ENCODE measurements around the gene SRGN. TPM values are rescaled to one million over a fixed set of nuclear protein-coding genes. Genes with fewer than 3 reads are reported as not detected.

SRGN gene
- total and polyA plus RNA-seq, 2 donors (not counting 1 experiment from before 2014, with no cell fraction given), result 83.9 to 363 TPM

- H3K9me3 ChIP-seq (ENCODE audit: control insufficient read depth, insufficient read depth, low read depth, low read length), result no peaks in the 10 kb centered on the region
- no peak overlapping the region for H3K4me3 ChIP-seq (replicated peaks in 1 of 4; ENCODE audit: control extremely low read depth in 1 of 4, insufficient read depth in 1 of 4, low read depth in 3 of 4, low read length in 4 of 4)
- no peak overlapping the region for H2AFZ ChIP-seq (ENCODE audit: low read length)
- no peaks in the 10 kb centered on the region for H3K27me3 ChIP-seq (ENCODE audit: control insufficient read depth, insufficient read depth, low read length)
- TF ChIP-seq CTCF (conservative IDR thresholded peaks at IDR 0.05 in 1 of 2, IDR thresholded peaks at IDR 0.05 in 1 of 2; ENCODE audit: low read depth in 1 of 2, low read length in 2 of 2) (no peak), EZH2 (IDR thresholded peaks at IDR 0.05; ENCODE audit: low read length, missing control alignments) (no peak)
- H3K27ac ChIP-seq (ENCODE audit: insufficient read depth, low read length), result no peak overlapping the region
- H3K9ac ChIP-seq (ENCODE audit: insufficient read depth, low read length), result no peak overlapping the region
- H3K4me2 ChIP-seq (ENCODE audit: extremely low read depth, insufficient read depth, low read length), result no peak overlapping the region
- H3K4me1 ChIP-seq (ENCODE audit: control insufficient read depth, extremely low read depth, insufficient read depth, low read length), result no peaks in the 10 kb centered on the region
- H4K20me1 ChIP-seq (ENCODE audit: control insufficient read depth, extremely low read depth, insufficient read depth, low read length), result no peaks in the 10 kb centered on the region
- no peaks in the 10 kb centered on the region for H3K36me3 ChIP-seq (ENCODE audit: control insufficient read depth, insufficient read depth, low read length)
- DNase-seq (ENCODE audit: low read depth in 2 of 2), result no peak
- H3K79me2 ChIP-seq (ENCODE audit: control insufficient read depth, insufficient read depth, low read length), result no peaks in the 10 kb centered on the region
Measured at GRCh38 chr10:69071610-69072009, 16.3 kb upstream of the SRGN start.

- no peaks in the 10 kb centered on the region for H3K36me3 ChIP-seq (ENCODE audit: control insufficient read depth, insufficient read depth, low read length)
- H3K27me3 ChIP-seq (ENCODE audit: control insufficient read depth, insufficient read depth, low read length), result no peaks in the 10 kb centered on the region
- H3K9ac ChIP-seq (ENCODE audit: insufficient read depth, low read length), result no peak overlapping the region
- H3K4me3 ChIP-seq (replicated peaks in 1 of 4; ENCODE audit: control extremely low read depth in 1 of 4, insufficient read depth in 1 of 4, low read depth in 3 of 4, low read length in 4 of 4), result no peak overlapping the region
- no peak overlapping the region for H3K27ac ChIP-seq (ENCODE audit: insufficient read depth, low read length)
- no peaks in the 10 kb centered on the region for H3K9me3 ChIP-seq (ENCODE audit: control insufficient read depth, insufficient read depth, low read depth, low read length)
- no peaks in the 10 kb centered on the region for H3K4me1 ChIP-seq (ENCODE audit: control insufficient read depth, extremely low read depth, insufficient read depth, low read length)
- H2AFZ ChIP-seq (ENCODE audit: low read length), result no peak overlapping the region
- no peaks in the 10 kb centered on the region for H4K20me1 ChIP-seq (ENCODE audit: control insufficient read depth, extremely low read depth, insufficient read depth, low read length)
- H3K79me2 ChIP-seq (ENCODE audit: control insufficient read depth, insufficient read depth, low read length), result no peaks in the 10 kb centered on the region
- TF ChIP-seq EZH2 (IDR thresholded peaks at IDR 0.05; ENCODE audit: low read length, missing control alignments), result no peak
- no peak for TF ChIP-seq CTCF (conservative IDR thresholded peaks at IDR 0.05 in 1 of 2, IDR thresholded peaks at IDR 0.05 in 1 of 2; ENCODE audit: low read depth in 1 of 2, low read length in 2 of 2)
- DNase-seq (ENCODE audit: low read depth in 2 of 2), result no peak
- no peak overlapping the region for H3K4me2 ChIP-seq (ENCODE audit: extremely low read depth, insufficient read depth, low read length)
Measured at GRCh38 chr10:69073026-69073425, 14.9 kb upstream of the SRGN start.

GRCh38 chr10:69073736-69074364 lies 14.1 kb upstream of the SRGN start:
- Histone ChIP-seq H3K4me1 (ENCODE audit: control insufficient read depth, extremely low read depth, insufficient read depth, low read length) (no peaks in the 10 kb centered on the region), H4K20me1 (ENCODE audit: control insufficient read depth, extremely low read depth, insufficient read depth, low read length) (no peaks in the 10 kb centered on the region), H3K27me3 (ENCODE audit: control insufficient read depth, insufficient read depth, low read length) (no peaks in the 10 kb centered on the region), H3K4me3 (replicated peaks in 1 of 4; ENCODE audit: control extremely low read depth in 1 of 4, insufficient read depth in 1 of 4, low read depth in 3 of 4, low read length in 4 of 4) (no peak overlapping the region), H3K79me2 (ENCODE audit: control insufficient read depth, insufficient read depth, low read length) (no peaks in the 10 kb centered on the region), H3K9ac (ENCODE audit: insufficient read depth, low read length) (no peak overlapping the region), H3K9me3 (ENCODE audit: control insufficient read depth, insufficient read depth, low read depth, low read length) (no peaks in the 10 kb centered on the region), H3K4me2 (ENCODE audit: extremely low read depth, insufficient read depth, low read length) (no peak overlapping the region), H3K27ac (ENCODE audit: insufficient read depth, low read length) (no peak overlapping the region), H3K36me3 (ENCODE audit: control insufficient read depth, insufficient read depth, low read length) (no peaks in the 10 kb centered on the region), H2AFZ (ENCODE audit: low read length) (no peak overlapping the region)
- DNase-seq (ENCODE audit: low read depth in 2 of 2), result no peak
- no peak for TF ChIP-seq CTCF (conservative IDR thresholded peaks at IDR 0.05 in 1 of 2, IDR thresholded peaks at IDR 0.05 in 1 of 2; ENCODE audit: low read depth in 1 of 2, low read length in 2 of 2)
- no peak for TF ChIP-seq EZH2 (IDR thresholded peaks at IDR 0.05; ENCODE audit: low read length, missing control alignments)
